ENCODE measurements around the gene AAMP. TPM values are rescaled to one million over a fixed set of nuclear protein-coding genes. Genes with fewer than 3 reads are reported as not detected.
A peak's percentile ranks its signal among the peaks of the same experiment; 100 is the strongest.

The AAMP gene
- total RNA-seq, 1 experiment from 2014 or later = 139 TPM

DNA sequence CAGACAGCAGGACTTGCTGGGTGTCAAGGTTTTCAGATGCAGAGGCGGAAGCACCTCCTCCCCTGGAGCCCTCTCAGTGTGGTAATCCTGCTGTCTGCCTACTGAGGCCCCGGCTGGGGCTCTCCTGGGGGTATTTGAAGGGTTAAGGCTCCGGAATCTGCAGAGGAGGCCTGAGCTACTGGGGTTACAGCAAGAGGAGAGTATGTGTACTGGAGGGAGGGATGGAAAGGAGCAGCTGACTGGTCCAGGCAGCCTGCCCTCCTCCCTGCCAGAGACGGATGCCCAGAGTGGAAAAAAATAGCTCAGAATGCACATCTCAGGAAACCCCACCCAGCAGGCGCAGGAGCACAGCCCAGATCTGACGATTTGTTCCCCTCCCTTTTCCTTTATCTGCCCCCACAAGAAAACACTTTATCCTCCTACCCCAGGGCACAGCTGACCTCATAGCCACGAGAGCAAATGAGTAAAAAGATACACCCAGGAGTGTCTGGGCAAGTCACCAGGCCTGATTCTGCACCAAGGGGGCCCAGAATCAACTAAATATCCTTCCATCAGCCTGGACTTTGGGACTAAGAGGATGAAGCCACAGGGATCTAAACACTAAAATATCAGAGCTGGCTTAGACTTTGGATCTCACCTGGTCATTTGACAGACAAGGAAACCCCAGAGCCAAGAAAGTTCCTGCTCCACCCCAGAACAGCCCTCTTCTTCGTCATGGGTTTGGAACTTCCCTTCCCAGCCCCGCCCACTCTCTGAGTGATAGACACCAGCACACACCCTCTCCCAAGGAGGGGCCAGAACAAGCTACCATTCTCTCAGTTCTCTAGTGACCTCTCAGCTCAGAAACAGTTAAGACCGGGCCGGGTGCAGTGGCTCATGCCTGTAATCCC lies 16.9 kb upstream of the AAMP start:
- Histone ChIP-seq H3K27me3 (ENCODE audit: control insufficient read depth, insufficient read depth, low read length) (peaks cover 2% of the 10 kb centered on the region; the same call in 1 of the 2 replicates), H3K4me3 (ENCODE audit: insufficient read depth, low read depth, low read length) (no peak overlapping the region), H3K36me3 (replicated peaks; ENCODE audit: control insufficient read depth, insufficient read depth, low read length) (no peaks in the 10 kb centered on the region)
- DNase-seq = peak; percentile 93

DNA sequence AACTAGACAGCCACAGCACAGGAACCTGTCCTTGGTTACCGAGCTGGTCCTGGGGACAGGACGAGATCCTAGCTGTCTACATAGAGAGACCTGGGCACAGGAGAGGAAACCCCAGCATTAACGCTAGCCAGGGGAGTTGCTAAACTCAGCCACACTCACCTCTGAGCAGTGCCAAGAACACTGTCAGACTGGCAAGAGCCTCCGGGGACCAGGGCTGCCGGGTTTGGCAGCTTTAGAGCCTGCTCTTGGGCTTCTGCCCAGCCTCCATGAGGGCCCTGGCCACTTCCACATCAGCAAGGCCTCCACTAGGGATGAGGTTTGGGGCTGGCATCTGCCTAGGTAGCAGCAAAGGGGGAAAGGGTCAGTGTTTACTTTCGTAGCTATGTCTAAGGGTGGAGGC lies 15.7 kb upstream of the AAMP start:
- Histone ChIP-seq H3K36me3 (replicated peaks; ENCODE audit: control insufficient read depth, insufficient read depth, low read length) (no peaks in the 10 kb centered on the region), H3K27me3 (ENCODE audit: control insufficient read depth, insufficient read depth, low read length) (no peaks in the 10 kb centered on the region), H3K4me3 (ENCODE audit: insufficient read depth, low read depth, low read length) (no peak overlapping the region)
- DNase-seq = peak; percentile 22

- Histone ChIP-seq H3K4me3 (ENCODE audit: insufficient read depth, low read depth, low read length) (no peak overlapping the region), H3K36me3 (replicated peaks; ENCODE audit: control insufficient read depth, insufficient read depth, low read length) (peaks cover 2% of the 10 kb centered on the region), H3K27me3 (ENCODE audit: control insufficient read depth, insufficient read depth, low read length) (no peaks in the 10 kb centered on the region)
- no peak for DNase-seq
Measured at GRCh38 chr2:218284106-218284811, 14.3 kb upstream of the AAMP start.

DNA sequence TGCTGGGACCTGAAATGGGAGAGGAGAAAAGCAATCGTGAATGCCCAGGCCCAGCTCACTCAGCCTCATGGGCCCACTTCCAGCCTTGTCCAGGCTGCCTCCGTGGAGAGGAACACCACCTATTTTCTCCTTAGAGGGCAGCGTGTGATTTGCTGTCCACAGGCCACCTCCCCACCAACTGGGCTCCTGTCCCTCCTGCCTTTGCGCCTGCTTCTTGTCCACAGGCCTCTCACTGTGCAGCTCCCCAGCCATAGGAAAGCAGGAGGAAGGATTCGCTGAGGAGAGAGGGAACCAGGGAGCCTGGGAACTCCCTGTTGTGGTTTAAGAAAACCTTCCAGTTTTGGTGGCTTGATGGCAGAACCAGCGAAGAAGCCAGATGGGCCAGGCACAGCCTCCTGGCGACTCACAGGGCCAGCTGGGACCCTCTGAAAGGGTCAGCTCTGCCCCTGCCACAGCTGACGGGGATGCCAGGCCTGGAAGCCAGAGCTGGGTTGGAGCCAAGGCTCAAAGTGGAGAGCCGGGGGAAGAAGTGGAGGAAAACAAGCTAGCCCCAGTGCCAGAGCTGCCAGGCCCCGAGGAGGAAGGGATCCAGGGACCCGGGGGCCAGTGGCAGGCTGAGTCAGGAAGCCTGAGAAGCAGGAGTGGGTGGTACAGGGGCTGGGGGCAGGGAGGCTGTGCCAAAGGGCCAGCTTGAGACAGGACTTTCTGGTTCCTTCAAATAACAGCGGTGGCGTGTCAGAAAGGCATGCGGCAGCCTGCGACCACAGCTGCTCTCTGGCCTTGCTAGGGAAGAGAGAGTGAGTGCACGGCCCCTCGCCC lies 12.4 kb upstream of the AAMP start:
- no peak for DNase-seq
- H3K27me3 ChIP-seq (ENCODE audit: control insufficient read depth, insufficient read depth, low read length) = no peaks in the 10 kb centered on the region
- H3K4me3 ChIP-seq (ENCODE audit: insufficient read depth, low read depth, low read length) = no peak overlapping the region
- H3K36me3 ChIP-seq (replicated peaks; ENCODE audit: control insufficient read depth, insufficient read depth, low read length) = peaks cover 4% of the 10 kb centered on the region

- DNase-seq = no peak
- Histone ChIP-seq H3K36me3 (replicated peaks; ENCODE audit: control insufficient read depth, insufficient read depth, low read length) (peaks cover 7% of the 10 kb centered on the region), H3K4me3 (ENCODE audit: insufficient read depth, low read depth, low read length) (no peak overlapping the region), H3K27me3 (ENCODE audit: control insufficient read depth, insufficient read depth, low read length) (no peaks in the 10 kb centered on the region)
Measured at GRCh38 chr2:218281449-218281848, 11.5 kb upstream of the AAMP start.

DNA sequence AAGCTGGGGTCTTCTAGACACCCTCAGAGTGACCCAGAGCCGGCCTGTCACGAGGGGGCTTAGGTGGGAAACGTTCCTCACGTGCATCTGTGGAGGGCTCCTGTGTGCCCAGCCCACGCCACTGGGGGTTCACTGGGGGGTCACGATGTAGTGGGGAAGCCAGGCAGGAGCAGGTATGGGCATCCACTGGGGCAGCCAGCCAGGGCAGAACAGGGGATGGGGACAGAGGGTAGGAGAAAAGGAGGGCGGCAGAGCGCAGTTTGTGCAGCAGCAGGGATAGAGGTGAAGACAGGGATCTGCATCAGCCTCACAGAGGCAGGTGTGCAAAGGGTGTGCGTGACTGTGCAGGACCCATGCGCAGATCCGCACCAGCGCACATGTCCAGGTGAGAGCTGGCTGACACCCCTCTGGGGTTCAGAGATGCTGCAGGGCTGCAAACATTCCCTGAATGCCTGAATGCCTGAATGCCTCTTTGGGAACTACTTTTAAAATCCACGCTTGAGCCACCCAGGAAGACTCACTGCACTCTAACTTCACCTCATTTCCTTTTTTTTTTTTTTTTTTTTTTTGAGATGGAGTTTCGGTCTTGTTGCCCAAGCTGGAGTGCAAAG lies 10.4 kb upstream of the AAMP start:
- H3K4me3 ChIP-seq (ENCODE audit: insufficient read depth, low read depth, low read length) = no peak overlapping the region
- peaks cover 10% of the 10 kb centered on the region for H3K36me3 ChIP-seq (replicated peaks; ENCODE audit: control insufficient read depth, insufficient read depth, low read length)
- no peak for DNase-seq
- H3K27me3 ChIP-seq (ENCODE audit: control insufficient read depth, insufficient read depth, low read length) = no peaks in the 10 kb centered on the region

DNA sequence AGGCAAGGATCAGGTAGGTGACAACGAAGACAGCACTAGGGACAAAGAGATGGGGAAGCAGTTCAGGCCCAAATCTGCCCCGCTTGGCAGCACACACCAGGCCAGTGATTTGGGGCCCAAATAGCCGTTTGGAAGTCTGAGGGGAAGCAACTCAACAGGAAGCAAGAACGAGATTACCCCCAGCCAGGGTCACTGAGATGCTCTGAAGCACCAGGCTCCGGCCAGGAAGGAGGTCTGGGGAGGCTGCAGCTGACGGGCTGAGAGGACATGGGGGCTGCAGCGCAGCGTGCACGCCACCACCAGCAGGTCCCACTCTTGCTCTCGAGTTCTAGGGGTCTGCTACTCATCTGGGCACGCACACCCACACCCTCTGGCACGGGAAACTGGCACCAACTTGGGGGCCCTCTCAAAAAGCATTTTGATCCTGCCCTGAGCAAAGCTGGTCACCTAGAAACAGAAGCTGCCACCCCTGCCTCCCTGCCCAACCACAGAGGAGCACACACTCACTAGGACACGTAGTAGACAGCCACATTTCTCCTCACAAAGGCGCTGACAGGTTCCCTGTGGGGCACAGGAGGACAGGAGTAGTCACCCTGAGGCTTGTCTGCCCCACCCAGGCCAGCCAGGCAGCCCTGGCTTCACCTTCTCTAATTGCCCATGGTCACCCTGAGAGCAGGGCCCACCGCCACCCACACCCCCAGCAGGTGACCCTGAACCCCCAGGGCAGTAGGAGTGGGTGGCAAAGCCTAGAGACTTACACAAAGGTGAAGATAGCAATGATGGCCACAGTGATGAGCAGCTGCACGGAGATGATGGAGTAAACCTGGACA lies 8.8 kb upstream of the AAMP start:
- H3K4me3 ChIP-seq (ENCODE audit: insufficient read depth, low read depth, low read length) = no peak overlapping the region
- DNase-seq = no peak
- peaks cover 27% of the 10 kb centered on the region for H3K36me3 ChIP-seq (replicated peaks; ENCODE audit: control insufficient read depth, insufficient read depth, low read length)
- no peaks in the 10 kb centered on the region for H3K27me3 ChIP-seq (ENCODE audit: control insufficient read depth, insufficient read depth, low read length)

- no peak for DNase-seq
- Histone ChIP-seq H3K27me3 (ENCODE audit: control insufficient read depth, insufficient read depth, low read length) (no peaks in the 10 kb centered on the region), H3K36me3 (replicated peaks; ENCODE audit: control insufficient read depth, insufficient read depth, low read length) (peaks cover 28% of the 10 kb centered on the region), H3K4me3 (ENCODE audit: insufficient read depth, low read depth, low read length) (no peak overlapping the region)
Measured at GRCh38 chr2:218277921-218278320, 8.0 kb upstream of the AAMP start.

DNA sequence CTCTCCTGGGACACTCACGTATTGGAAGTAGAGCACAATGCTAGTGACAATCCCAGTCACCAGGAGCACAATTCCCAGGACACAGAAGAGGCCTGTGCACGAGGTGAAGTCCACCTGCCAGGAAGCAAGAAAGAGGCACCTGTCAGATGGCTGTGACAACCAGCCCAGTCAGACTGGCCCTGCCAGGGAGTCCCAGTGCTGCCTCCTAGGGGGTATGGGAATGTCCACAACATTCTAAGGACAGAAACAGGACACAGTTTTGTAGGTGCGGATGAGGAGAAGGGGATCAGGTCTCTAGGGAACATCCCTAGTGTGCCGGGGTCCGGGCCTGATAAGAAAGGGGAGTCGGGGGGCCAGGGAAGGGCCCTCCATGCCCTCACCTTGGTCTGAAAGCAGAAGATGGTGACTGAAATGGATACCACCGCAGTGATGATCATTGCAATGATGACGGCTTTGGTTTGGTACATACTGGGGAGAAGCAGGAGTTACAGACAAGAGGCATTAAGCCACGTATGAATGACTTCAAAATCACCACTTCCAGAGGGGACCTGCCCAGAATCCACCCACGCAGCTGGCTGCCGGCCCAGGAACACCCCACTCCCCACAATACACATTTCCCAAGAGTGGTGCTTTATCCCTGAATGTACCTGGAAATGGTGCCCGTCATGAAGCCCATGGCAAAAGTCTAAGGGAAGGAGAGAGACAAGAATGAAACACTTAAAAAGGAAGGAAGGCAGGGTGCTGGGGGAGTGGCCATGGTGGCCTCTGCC lies 7.2 kb upstream of the AAMP start:
- Histone ChIP-seq H3K27me3 (ENCODE audit: control insufficient read depth, insufficient read depth, low read length) (no peaks in the 10 kb centered on the region), H3K36me3 (replicated peaks; ENCODE audit: control insufficient read depth, insufficient read depth, low read length) (peaks cover 28% of the 10 kb centered on the region), H3K4me3 (ENCODE audit: insufficient read depth, low read depth, low read length) (no peak overlapping the region)
- DNase-seq = no peak

DNA sequence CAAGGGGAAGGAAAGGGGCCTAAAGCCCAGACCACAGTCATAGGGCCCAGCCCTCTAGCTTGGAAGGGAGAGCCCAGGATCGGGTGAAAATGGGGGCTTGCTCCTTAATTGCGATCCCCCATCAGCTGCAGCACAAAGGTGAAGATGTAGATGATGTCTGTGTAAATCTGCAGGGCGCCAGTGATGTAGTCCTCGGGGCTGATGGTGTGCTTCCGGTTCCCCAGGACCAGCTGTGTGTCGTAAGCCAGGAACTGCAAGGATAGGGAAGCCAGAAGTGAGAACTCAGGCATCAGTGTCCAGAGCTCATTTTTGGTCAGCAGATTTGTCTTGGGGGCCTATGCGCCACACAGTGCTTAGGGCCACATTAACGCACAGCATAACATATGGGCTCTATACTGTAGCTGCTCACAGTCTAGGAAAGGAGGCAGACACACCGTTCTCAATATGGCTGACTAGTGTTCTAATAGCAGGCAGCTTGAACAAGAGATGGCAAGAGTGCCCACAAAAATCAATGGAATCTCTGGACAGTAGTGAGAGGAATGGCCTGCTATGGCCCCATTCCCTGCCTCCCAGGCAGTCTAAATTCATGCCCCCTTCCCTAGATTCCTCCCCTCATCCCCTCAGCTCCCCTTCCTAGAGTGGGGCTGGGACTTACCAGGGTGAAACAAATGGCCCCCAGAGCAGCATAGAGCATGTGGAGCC lies 5.6 kb upstream of the AAMP start:
- DNase-seq = no peak
- H3K27me3 ChIP-seq (ENCODE audit: control insufficient read depth, insufficient read depth, low read length) = no peaks in the 10 kb centered on the region
- no peak overlapping the region for H3K4me3 ChIP-seq (ENCODE audit: insufficient read depth, low read depth, low read length)
- peaks cover 28% of the 10 kb centered on the region for H3K36me3 ChIP-seq (replicated peaks; ENCODE audit: control insufficient read depth, insufficient read depth, low read length)

- Histone ChIP-seq H3K27me3 (ENCODE audit: control insufficient read depth, insufficient read depth, low read length) (no peaks in the 10 kb centered on the region), H3K36me3 (replicated peaks; ENCODE audit: control insufficient read depth, insufficient read depth, low read length) (peaks cover 26% of the 10 kb centered on the region), H3K4me3 (ENCODE audit: insufficient read depth, low read depth, low read length) (no peak overlapping the region)
- DNase-seq = no peak
Measured at GRCh38 chr2:218274586-218274985, 4.6 kb upstream of the AAMP start.

GRCh38 chr2:218273908-218274249 lies 3.9 kb upstream of the AAMP start:
- H3K4me3 ChIP-seq (ENCODE audit: insufficient read depth, low read depth, low read length) = no peak overlapping the region
- DNase-seq = peak; percentile 16
- H3K27me3 ChIP-seq (ENCODE audit: control insufficient read depth, insufficient read depth, low read length) = no peaks in the 10 kb centered on the region

More at GRCh38 chr2:218273908-218274249, 3.9 kb upstream of the AAMP start:
- peaks cover 26% of the 10 kb centered on the region for H3K36me3 ChIP-seq (replicated peaks; ENCODE audit: control insufficient read depth, insufficient read depth, low read length)

All from H7 (cell line).